ENCODE measurements around the gene PLAU.
"Not testable (repeated sequence)": the region's sequence is repeated elsewhere in the genome, so short reads cannot be mapped to it uniquely, and the experiment has no call there.

Gene PLAU

DNA sequence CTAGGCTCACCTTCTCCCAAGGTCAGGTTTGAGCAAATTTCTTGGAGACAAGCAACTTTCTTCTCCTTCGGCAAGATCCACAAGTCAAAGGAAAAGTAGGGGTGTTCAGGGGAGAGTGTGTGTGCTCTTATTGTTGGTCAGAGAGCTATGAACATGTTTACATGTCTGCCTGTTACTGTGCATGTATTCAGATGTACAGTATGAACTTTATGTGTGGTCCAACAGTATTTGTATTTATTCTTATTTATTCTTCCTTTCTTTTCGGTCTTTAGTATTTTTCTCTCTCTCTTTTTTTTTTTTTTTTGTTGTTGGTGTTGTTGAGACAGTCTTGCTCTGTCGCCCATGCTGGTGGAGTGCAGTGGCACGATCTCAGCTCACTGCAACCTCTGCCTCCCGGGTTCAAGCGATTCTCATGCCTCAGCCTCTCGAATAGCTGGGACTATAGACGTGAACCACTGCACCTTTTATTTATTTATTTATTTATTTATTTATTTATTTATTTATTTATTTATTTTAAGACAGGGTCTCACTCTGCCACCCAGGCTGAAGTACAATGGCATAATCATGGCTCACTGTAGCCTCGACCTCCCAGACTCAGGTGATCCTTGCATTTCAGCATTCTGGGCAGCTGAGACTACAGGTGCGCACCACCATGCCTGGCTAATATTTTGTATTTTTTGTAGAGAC is 38.2 kb downstream of the PLAU start:
- no peak for DNase-seq (ENCODE audit: extremely low read depth in 1 of 2, low read depth in 1 of 2)

DNA sequence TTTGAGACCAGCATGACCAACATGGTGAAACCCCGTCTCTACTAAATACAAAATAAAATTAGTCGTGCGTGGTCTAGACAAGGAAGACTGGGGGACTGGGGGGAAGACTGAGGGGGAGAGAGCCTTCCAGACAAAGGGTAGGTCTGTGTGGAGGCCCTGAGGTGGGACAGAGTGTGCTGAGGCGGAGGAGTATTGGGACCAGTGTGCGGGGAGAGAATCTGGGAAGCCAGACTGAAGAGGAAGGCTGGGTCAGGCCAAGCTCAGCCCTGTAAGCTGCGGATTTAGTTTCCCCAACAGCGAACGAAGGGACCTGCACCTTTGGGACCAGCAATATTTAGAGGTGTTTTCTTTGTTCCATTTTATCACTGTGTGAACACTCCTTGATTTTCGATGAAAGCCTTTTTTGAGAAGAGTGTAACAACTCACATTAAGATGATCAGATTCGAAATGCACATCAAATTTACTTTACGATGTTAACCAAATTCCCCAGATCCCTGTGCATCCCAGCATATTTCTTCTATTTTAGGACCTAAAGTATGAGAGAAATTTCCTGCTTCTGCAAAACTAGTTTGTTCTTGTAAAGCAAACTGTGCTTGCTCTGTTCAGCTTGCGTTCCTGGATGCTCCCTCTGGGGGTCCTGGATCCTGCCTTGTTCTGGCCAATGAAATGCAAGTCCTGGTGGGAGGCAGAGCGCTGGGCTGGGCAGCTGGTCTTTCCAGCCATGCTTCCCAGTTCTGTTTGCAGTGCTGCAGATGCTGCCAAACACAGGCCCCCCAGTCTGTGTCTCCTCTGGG is 39.4 kb downstream of the PLAU start:
- no peak for DNase-seq (ENCODE audit: extremely low read depth in 1 of 2, low read depth in 1 of 2)

DNA sequence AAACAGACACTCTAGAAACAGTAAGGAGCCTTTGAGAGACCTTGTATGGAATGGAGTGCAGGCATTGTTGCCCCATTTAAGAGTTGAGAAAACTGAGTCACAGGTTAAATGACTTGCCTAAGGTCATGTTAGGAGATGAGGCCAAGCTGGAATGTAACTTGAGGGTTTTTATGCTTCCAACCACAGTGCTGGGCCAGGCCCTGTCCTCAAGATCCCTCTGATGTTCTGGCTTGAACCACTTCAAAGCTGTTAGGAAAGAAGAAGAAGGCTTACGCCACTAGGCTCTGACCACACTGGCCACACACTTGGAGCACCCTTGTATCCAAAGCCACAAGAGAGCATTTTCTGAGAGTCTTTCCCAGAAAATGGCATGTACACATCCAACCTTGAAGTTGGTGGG is 42.7 kb downstream of the PLAU start:
- no peak for DNase-seq (ENCODE audit: extremely low read depth in 1 of 2, low read depth in 1 of 2)

DNA sequence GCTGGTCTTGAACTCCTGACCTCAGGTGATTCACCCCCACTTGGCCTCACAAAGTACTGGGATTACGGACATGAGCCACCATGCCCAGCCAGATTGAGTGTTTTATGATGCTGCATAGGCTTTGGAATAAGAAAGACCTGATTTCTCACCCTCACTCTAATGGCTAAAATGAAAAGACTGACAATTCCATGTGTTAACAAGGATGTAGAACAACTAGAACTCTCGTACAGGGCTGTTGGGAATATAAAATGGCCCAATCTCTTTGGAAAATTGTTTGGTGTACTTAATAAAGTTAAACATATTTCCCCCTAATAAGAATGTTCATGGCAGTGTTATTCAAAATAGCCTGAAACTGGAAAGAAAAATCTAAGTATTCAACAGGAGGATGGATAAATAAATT is 43.8 kb downstream of the PLAU start:
- no peak for DNase-seq (ENCODE audit: extremely low read depth in 1 of 2, low read depth in 1 of 2)

- DNase-seq (ENCODE audit: extremely low read depth in 1 of 2, low read depth in 1 of 2) = no peak
These were observed 44.8 kb downstream of the PLAU start for GRCh38 chr10:73955719-73956118.

DNA sequence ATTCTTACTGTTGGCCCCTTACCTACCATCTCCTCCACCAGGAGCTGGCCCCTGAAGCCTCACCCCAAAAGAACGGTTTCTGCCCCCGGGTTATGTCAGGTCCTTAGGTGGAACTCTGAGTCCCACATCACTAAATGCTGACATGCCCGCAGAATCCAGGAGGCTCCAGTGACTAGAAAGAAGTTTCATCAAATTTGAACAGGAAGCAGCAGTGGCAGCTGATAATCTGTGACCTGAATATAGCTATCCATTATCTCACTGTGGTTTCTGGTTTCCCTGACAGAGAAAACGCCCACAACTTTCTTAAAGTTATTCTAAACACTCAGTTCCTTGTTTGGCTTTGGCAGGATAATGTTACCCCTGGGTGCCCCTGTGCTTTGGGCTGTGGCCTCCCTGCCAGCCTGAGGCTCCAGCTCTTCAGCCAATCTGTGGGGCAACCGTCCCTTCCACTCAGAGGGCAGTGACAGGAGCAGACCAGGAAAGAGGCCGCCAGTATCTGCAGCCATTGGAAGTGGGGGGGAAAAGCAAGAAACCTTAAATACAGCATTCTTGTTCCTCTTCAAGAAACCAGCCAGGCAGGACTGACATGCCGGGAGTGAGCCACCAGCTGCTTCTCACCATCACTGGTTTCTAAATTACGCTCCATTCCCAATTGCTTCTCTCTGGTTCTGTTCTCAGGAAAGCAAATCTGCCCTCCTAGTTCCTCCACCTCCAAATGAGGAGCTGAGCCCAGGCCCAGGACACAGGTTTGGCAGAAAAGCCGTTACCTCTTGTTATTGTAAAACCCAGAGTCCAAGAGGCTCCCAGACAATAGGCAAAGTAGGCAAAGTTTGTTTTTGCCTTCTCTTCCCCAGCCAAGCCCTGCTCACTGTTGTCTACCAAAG is 45.8 kb downstream of the PLAU start:
- DNase-seq (ENCODE audit: extremely low read depth in 1 of 2, low read depth in 1 of 2) = no peak

DNA sequence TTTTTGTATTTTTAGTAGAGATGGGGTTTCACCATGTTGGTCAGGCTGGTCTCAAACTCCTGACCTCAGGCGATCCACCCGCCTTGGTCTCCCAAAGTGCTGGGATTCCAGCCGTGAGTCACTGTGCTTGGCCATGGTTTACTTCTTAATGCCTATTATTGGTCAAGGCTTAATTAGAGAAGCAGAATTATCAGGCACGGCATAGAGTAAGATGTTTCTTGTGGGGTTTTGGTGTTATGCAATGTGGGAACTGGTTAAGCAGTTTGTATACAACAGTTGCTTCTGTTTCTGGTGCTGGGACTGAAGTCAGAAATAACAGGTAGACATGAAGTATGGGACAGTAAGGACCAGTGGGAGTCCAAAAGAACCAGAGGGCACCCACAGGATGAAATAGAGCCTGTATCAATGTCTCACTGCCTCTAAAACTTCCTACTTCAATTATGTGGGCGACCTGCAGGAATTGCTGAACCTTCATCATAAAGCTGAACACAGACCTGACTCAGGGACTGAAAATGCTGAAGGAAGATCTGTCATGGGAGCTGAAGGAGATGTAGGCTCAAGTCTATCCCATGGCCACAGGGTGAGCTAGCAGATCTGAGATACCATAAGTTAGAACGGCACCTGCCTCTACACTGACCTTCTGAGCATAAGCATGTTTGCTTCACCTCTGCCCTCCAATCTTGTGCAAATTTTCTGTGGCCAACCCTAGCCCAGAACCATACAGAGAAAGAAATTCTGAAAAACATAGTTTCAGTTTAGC is 48.7 kb downstream of the PLAU start:
- no peak for DNase-seq (ENCODE audit: extremely low read depth in 1 of 2, low read depth in 1 of 2)

DNA sequence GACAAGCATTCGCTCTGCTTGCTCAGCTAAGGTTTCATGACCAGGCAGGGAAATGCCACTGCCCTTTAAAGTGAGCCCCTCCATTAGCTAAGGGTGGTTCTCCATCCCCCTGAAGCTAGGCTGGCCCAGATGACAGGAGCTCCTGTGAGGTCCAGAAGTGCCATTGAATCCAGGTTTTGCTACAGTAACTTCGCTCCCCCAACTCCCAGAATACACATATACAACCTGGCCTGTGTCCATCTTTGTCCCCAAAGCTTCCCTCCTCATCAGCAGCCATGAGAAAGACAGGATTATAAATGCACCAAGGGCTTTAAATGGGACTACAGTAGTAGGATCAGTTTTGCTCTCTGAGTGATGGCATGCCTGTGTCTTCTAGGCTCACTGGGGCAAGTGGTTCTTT is 51.5 kb downstream of the PLAU start:
- DNase-seq (ENCODE audit: extremely low read depth in 1 of 2, low read depth in 1 of 2) = no peak

GRCh38 chr10:73963533-73963932 is 52.6 kb downstream of the PLAU start:
- DNase-seq (ENCODE audit: extremely low read depth in 1 of 2, low read depth in 1 of 2) = not testable (repeated sequence)

DNA sequence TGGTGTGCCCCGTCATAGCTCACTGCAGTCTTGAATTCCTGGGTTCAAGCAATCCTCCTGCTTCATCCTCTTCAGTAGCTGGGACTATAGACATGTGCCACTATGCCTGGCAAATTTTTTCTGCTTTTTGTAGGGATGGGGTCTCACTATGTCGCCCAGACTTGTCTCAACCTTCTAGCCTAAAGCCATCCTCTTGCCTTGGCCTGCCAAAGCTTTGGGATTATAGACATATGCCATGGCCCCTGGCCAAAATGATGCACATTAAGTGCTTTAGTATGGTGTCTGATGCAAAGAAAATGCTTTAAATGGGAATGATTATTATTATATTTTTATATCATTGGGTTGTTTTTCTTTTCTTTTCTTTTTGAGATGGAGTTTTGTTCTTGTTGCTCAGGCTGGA is 53.8 kb downstream of the PLAU start:
- DNase-seq (ENCODE audit: extremely low read depth in 1 of 2, low read depth in 1 of 2) = no peak

DNA sequence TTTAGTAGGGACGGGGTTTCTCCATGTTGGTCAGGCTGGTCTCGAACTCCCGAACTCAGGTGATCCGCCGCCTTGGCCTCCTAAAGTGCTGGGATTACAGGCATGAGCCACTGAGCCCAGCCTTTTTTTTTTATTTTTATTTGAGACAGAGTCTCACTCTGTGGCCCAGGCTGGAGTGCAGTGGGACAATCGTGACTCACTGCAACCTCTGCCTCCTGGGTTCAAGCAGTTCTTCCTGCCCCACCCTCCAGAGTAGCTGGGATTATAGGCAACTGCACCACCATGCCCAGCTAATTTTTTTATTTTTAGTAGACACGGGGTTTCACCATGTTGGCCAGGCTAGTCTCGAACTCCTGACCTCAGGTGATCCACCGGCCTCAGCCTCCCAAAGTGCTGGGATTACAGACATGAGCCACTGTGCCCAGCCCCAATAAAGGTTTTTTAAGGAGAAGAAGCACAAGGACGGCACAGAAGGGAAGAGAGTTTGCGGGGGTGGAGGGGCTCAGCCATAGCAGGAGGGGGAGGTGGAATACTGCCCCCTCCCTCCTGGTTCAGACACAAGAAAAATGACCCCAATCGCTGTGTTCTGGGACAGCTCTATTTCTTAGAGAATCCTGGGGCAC is 54.4 kb downstream of the PLAU start:
- not testable (repeated sequence) for DNase-seq (ENCODE audit: extremely low read depth in 1 of 2, low read depth in 1 of 2)

- DNase-seq (ENCODE audit: extremely low read depth in 1 of 2, low read depth in 1 of 2) = no peak
These were observed 55.2 kb downstream of the PLAU start for GRCh38 chr10:73965890-73966768.

- no peak for DNase-seq (ENCODE audit: extremely low read depth in 1 of 2, low read depth in 1 of 2)
These were observed 56.1 kb downstream of the PLAU start for GRCh38 chr10:73967022-73967429.
